HepG2 (cell line): ENCODE results near the gene TNP2. TPM values are rescaled to one million over a fixed set of nuclear protein-coding genes. Genes with fewer than 3 reads are reported as not detected.

Experiments used
- AGO1 ChIP-seq: fragments of 200-400 bp; formaldehyde crosslinking; IDR thresholded peaks from 2 replicates; pipeline ENCODE4 v1.6.1; 2017; ENCODE audit warnings: mild to moderate bottlenecking, low read depth, low read length, moderate library complexity; ENCODE audit not compliant: poor library complexity, severe bottlenecking
- LCORL ChIP-seq, 2 experiments: fragments of 450-650 bp in 1 of 2; sonication (generic) in 1 of 2; formaldehyde crosslinking in 1 of 2; IDR thresholded peaks; 2 replicates each; pipeline versions ENCODE4 v1.5.0 to v1.6.1; 2017 to 2020; ENCODE audit warnings: antibody characterized with exemption in 1 of 2, missing genetic modification reagents in 1 of 2
- NONO ChIP-seq, 2 experiments: fragments of 450-650 bp in 1 of 2; sonication (generic) in 1 of 2; formaldehyde crosslinking in 1 of 2; IDR thresholded peaks in 1 of 2; conservative IDR thresholded peaks in 1 of 2; 2 replicates each; pipeline versions ENCODE4 v1.6.1 to v1.8.0; 2017 to 2022; ENCODE audit warnings: mild to moderate bottlenecking in 1 of 2, missing genetic modification reagents in 1 of 2, moderate library complexity in 1 of 2
- NRL ChIP-seq: sonication (generic); formaldehyde crosslinking; IDR thresholded peaks from 2 replicates; pipeline ENCODE4 v1.5.0; 2020; ENCODE audit warnings: missing genetic modification reagents, mild to moderate bottlenecking, moderate library complexity, borderline replicate concordance
- PAF1 ChIP-seq: IDR thresholded peaks from 2 replicates; pipeline ENCODE4 v1.6.1; 2016; ENCODE audit warnings: missing genetic modification reagents, missing compliant biosample characterization
- RBFOX2 ChIP-seq: fragments of 200-400 bp; formaldehyde crosslinking; IDR thresholded peaks from 2 replicates; pipeline ENCODE4 v1.6.1; 2017; ENCODE audit warnings: low read depth, mild to moderate bottlenecking, low read length
- SALL1 ChIP-seq: sonication (generic); formaldehyde crosslinking; IDR thresholded peaks from 2 replicates; pipeline ENCODE4 v1.8.0; 2022; ENCODE audit warnings: mild to moderate bottlenecking, missing genetic modification reagents
- SOX6 ChIP-seq, 2 experiments: fragments of 450-650 bp in 1 of 2; sonication (generic) in 1 of 2; formaldehyde crosslinking in 1 of 2; IDR thresholded peaks; 2 replicates each; pipeline versions ENCODE4 v1.4.0 to v1.6.1; 2017 to 2020; ENCODE audit warnings: antibody characterized with exemption in 1 of 2, mild to moderate bottlenecking in 1 of 2, missing genetic modification reagents in 1 of 2
- SRSF1 ChIP-seq: fragments of 200-400 bp; formaldehyde crosslinking; optimal IDR thresholded peaks from 2 replicates; pipeline ENCODE3; 2017; ENCODE audit warnings: mild to moderate bottlenecking, low read depth, low read length, moderate library complexity
- STAT5B ChIP-seq: sonication (generic); formaldehyde crosslinking; IDR thresholded peaks from 2 replicates; pipeline ENCODE4 v1.4.0; 2020; ENCODE audit warnings: missing genetic modification reagents
- ZBTB38 ChIP-seq: sonication (generic); formaldehyde crosslinking; IDR thresholded peaks from 2 replicates; pipeline ENCODE4 v1.5.1; 2020; ENCODE audit warnings: mild to moderate bottlenecking, missing genetic modification reagents
- ZNF276 ChIP-seq: sonication (generic); formaldehyde crosslinking; IDR thresholded peaks from 2 replicates; pipeline ENCODE4 v1.4.0; 2020; ENCODE audit warnings: mild to moderate bottlenecking, low read depth, missing genetic modification reagents
- polyA plus RNA-seq, 8 experiments: library from polyadenylated mRNA; depleted of rRNA in 3 of 8; stranded (reverse) in 7 of 8; unstranded in 1 of 8; fragments of >200 nt; fragmentation: Illumina TruSeq in 4 of 8; extraction: Trizol in 4 of 8; gene quantifications; 2 replicates each; pipeline versions ENCODE4 v1.2.1 to v1.2.3, GENCODE V29; 2011 to 2016; ENCODE audit warnings: low read depth in 4 of 8, missing spikeins in 1 of 8, mixed read lengths in 1 of 8; ENCODE audit not compliant: insufficient read depth in 1 of 8
- total RNA-seq, 5 experiments: library from RNA; depleted of rRNA; stranded (reverse); fragments of >200 nt; fragmentation: Illumina TruSeq; extraction: Trizol; gene quantifications; 2 replicates each; pipeline ENCODE4 v1.2.3, GENCODE V29; 2016; ENCODE audit warnings: low read depth in 1 of 5
- TF ChIP-seq, protein P1 (sequence below): sonication (generic); formaldehyde crosslinking; IDR thresholded peaks from 2 replicates; pipeline ENCODE4 v1.4.0; 2020; ENCODE audit warnings: missing genetic modification reagents
- TF ChIP-seq, protein P2 (sequence below): IDR thresholded peaks from 2 replicates; pipeline ENCODE4 v1.6.1; 2016; ENCODE audit warnings: mild to moderate bottlenecking
- TF ChIP-seq, protein P3 (sequence below), 2 experiments: IDR thresholded peaks; 2 replicates each; pipeline ENCODE4 v1.6.1; 2011 to 2012; ENCODE audit warnings: low read length in 2 of 2, borderline replicate concordance in 1 of 2, low read depth in 1 of 2, mild to moderate bottlenecking in 1 of 2, moderate library complexity in 1 of 2
- TF ChIP-seq, protein P4 (sequence below): sonication (generic); formaldehyde crosslinking; IDR thresholded peaks from 2 replicates; pipeline ENCODE4 v1.4.0; 2020; ENCODE audit warnings: mild to moderate bottlenecking, missing genetic modification reagents

The TNP2 gene
- total and polyA plus RNA-seq, 2 of the 13 experiments (the other 11 are each of a cell fraction or from before 2014, with no cell fraction given): not detected

- TF ChIP-seq, protein P1, sequence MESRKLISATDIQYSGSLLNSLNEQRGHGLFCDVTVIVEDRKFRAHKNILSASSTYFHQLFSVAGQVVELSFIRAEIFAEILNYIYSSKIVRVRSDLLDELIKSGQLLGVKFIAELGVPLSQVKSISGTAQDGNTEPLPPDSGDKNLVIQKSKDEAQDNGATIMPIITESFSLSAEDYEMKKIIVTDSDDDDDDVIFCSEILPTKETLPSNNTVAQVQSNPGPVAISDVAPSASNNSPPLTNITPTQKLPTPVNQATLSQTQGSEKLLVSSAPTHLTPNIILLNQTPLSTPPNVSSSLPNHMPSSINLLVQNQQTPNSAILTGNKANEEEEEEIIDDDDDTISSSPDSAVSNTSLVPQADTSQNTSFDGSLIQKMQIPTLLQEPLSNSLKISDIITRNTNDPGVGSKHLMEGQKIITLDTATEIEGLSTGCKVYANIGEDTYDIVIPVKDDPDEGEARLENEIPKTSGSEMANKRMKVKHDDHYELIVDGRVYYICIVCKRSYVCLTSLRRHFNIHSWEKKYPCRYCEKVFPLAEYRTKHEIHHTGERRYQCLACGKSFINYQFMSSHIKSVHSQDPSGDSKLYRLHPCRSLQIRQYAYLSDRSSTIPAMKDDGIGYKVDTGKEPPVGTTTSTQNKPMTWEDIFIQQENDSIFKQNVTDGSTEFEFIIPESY (CRISPR knock-in tag): peak; percentile 89; the same call in 1 of the 2 replicates
- TF ChIP-seq SOX6 (IDR thresholded peaks at IDR 0.05) (no peak), SOX6 (CRISPR knock-in tag; IDR thresholded peaks at IDR 0.05) (peak; percentile 35; the same call in 1 of the 2 replicates), AGO1 (peak; percentile 64), PAF1 (peak; percentile 83; the same call in 1 of the 2 replicates), ZBTB38 (CRISPR knock-in tag) (peak; percentile 77), RBFOX2 (peak; percentile 65), NONO (IDR thresholded peaks at IDR 0.05) (no peak), NONO (CRISPR knock-in tag; conservative IDR thresholded peaks at IDR 0.05) (0 out of 2 replicates have a peak, but pooled peaks have one; percentile 10), SRSF1 (peak; percentile 44), STAT5B (CRISPR knock-in tag) (0 out of 2 replicates have a peak, but pooled peaks have one; percentile 16), NRL (CRISPR knock-in tag) (0 out of 2 replicates have a peak, but pooled peaks have one; percentile 33), SALL1 (peak; percentile 29; the same call in 1 of the 2 replicates), ZNF276 (no peak), LCORL (IDR thresholded peaks at IDR 0.05) (no peak), LCORL (CRISPR knock-in tag; IDR thresholded peaks at IDR 0.05) (0 out of 2 replicates have a peak, but pooled peaks have one; percentile 53)
- TF ChIP-seq, protein P2, sequence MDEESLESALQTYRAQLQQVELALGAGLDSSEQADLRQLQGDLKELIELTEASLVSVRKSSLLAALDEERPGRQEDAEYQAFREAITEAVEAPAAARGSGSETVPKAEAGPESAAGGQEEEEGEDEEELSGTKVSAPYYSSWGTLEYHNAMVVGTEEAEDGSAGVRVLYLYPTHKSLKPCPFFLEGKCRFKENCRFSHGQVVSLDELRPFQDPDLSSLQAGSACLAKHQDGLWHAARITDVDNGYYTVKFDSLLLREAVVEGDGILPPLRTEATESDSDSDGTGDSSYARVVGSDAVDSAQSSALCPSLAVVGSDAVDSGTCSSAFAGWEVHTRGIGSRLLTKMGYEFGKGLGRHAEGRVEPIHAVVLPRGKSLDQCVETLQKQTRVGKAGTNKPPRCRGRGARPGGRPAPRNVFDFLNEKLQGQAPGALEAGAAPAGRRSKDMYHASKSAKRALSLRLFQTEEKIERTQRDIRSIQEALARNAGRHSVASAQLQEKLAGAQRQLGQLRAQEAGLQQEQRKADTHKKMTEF (CRISPR knock-in tag): no peak
- TF ChIP-seq, protein P3, sequence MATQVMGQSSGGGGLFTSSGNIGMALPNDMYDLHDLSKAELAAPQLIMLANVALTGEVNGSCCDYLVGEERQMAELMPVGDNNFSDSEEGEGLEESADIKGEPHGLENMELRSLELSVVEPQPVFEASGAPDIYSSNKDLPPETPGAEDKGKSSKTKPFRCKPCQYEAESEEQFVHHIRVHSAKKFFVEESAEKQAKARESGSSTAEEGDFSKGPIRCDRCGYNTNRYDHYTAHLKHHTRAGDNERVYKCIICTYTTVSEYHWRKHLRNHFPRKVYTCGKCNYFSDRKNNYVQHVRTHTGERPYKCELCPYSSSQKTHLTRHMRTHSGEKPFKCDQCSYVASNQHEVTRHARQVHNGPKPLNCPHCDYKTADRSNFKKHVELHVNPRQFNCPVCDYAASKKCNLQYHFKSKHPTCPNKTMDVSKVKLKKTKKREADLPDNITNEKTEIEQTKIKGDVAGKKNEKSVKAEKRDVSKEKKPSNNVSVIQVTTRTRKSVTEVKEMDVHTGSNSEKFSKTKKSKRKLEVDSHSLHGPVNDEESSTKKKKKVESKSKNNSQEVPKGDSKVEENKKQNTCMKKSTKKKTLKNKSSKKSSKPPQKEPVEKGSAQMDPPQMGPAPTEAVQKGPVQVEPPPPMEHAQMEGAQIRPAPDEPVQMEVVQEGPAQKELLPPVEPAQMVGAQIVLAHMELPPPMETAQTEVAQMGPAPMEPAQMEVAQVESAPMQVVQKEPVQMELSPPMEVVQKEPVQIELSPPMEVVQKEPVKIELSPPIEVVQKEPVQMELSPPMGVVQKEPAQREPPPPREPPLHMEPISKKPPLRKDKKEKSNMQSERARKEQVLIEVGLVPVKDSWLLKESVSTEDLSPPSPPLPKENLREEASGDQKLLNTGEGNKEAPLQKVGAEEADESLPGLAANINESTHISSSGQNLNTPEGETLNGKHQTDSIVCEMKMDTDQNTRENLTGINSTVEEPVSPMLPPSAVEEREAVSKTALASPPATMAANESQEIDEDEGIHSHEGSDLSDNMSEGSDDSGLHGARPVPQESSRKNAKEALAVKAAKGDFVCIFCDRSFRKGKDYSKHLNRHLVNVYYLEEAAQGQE (IDR thresholded peaks at IDR 0.05; ENCODE audit: borderline replicate concordance in 1 of 2, low read depth in 1 of 2, low read length in 2 of 2): no peak
- TF ChIP-seq, protein P4, sequence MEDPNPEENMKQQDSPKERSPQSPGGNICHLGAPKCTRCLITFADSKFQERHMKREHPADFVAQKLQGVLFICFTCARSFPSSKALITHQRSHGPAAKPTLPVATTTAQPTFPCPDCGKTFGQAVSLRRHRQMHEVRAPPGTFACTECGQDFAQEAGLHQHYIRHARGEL: 0 out of 2 replicates have a peak, but pooled peaks have one; percentile 50
These were observed 17.3 kb downstream of the TNP2 start (continued) for GRCh38 chr16:11251525-11252481.
